Measurements from ENCODE around the gene SUN3.

Gene SUN3

GRCh38 chr7:47979145-47979831 is 49.6 kb downstream of the SUN3 start, which contains the start of gene HUS1:
TSS of gene HUS1 (minus strand) at chr7:47979615. CDS start at chr7:47979519, 96 bp downstream.
- peaks cover 11 to 21% (median 14%) of the 10 kb centered on the region in 10 experiments for H3K4me1 ChIP-seq
- H3K27ac ChIP-seq: peak within 1 kb of the TSS; percentile 75 to 92 (median 86)
- TF ChIP-seq Cebpa-rat (IDR thresholded peaks at IDR 0.05): no peak
- H3K4me2 ChIP-seq: peak within 1 kb of the TSS; percentile 77 to 100 (median 94)
- H4K20me1 ChIP-seq: no peaks in the 10 kb centered on the region
- no peaks in the 10 kb centered on the region for H3K9me3 ChIP-seq (replicated peaks in 1 of 11)
- H3K4me3 ChIP-seq: peak within 1 kb of the TSS; percentile 71 to 86 (median 75)
- peak within 1 kb of the TSS; percentile 80 to 89 (median 85) for H3K9ac ChIP-seq
- peaks cover 40 to 43% (median 41%) of the 10 kb centered on the region in 11 experiments for H3K36me3 ChIP-seq
- H3K27me3 ChIP-seq: no peaks in the 10 kb centered on the region

- Histone ChIP-seq H3K36me3 (peaks cover 46 to 48% (median 46%) of the 10 kb centered on the region in 11 experiments), H3K9ac (peak overlapping the region; percentile 80 to 89 (median 85)), H4K20me1 (no peaks in the 10 kb centered on the region), H3K27ac (peak overlapping the region; percentile 75 to 92 (median 86)), H3K4me1 (peaks cover 11 to 21% (median 14%) of the 10 kb centered on the region in 10 experiments), H3K4me2 (peak overlapping the region; percentile 77 to 100 (median 94)), H3K4me3 (peak overlapping the region; percentile 71 to 86 (median 75)), H3K27me3 (no peaks in the 10 kb centered on the region), H3K9me3 (replicated peaks in 1 of 11) (no peaks in the 10 kb centered on the region)
- TF ChIP-seq Cebpa-rat (IDR thresholded peaks at IDR 0.05): no peak
Observed at GRCh38 chr7:47978790-47979144, 50.1 kb downstream of the SUN3 start.

- TF ChIP-seq Cebpa-rat (IDR thresholded peaks at IDR 0.05): no peak
Observed at GRCh38 chr7:47973739-47974138, 55.2 kb downstream of the SUN3 start.

GRCh38 chr7:47970761-47971160 is 58.1 kb downstream of the SUN3 start:
- peaks cover 63 to 90% (median 79%) of the 10 kb centered on the region in 11 experiments for H3K36me3 ChIP-seq
- peak overlapping the region in 8 of 11 experiments; percentile 37 to 89 (median 66); a peak in 16 of 22 replicates for H3K4me2 ChIP-seq
- no peak for TF ChIP-seq Cebpa-rat (IDR thresholded peaks at IDR 0.05)
- H3K27me3 ChIP-seq: no peaks in the 10 kb centered on the region
- peak overlapping the region; percentile 8 to 93 (median 66); a peak in 18 of 22 replicates for H3K27ac ChIP-seq
- peak overlapping the region in 6 of 11 experiments; percentile 10 to 81 (median 58); a peak in 12 of 22 replicates for H3K9ac ChIP-seq
- peak overlapping the region in 2 of 10 experiments; percentile 6 to 17; a peak in 1 of 20 replicates for H3K4me3 ChIP-seq
- H3K4me1 ChIP-seq: peaks cover 17 to 43% (median 27%) of the 10 kb centered on the region in 10 experiments
- H4K20me1 ChIP-seq: peaks cover 2 to 17% (median 7%) of the 10 kb centered on the region in 11 experiments; a peak in 10 of 22 replicates
- H3K9me3 ChIP-seq (replicated peaks in 1 of 11): no peaks in the 10 kb centered on the region

More at GRCh38 chr7:47973739-47974138, 55.2 kb downstream of the SUN3 start:
- H3K4me3 ChIP-seq: no peak overlapping the region
- H3K36me3 ChIP-seq: peaks cover 59 to 86% (median 76%) of the 10 kb centered on the region in 11 experiments
- H3K9ac ChIP-seq: no peak overlapping the region
- H3K27ac ChIP-seq: no peak overlapping the region
- H3K27me3 ChIP-seq: no peaks in the 10 kb centered on the region
- no peak overlapping the region for H3K4me2 ChIP-seq
- peaks cover 0 to 6% (median 0%) of the 10 kb centered on the region in 11 experiments; a peak in 4 of 22 replicates for H4K20me1 ChIP-seq
- H3K9me3 ChIP-seq (replicated peaks in 1 of 11): no peaks in the 10 kb centered on the region
- peaks cover 25 to 62% (median 36%) of the 10 kb centered on the region in 10 experiments for H3K4me1 ChIP-seq

- Histone ChIP-seq H3K9me3 (replicated peaks in 1 of 11) (no peaks in the 10 kb centered on the region), H3K4me1 (peaks cover 17 to 43% (median 27%) of the 10 kb centered on the region in 10 experiments), H3K36me3 (peaks cover 63 to 90% (median 79%) of the 10 kb centered on the region in 11 experiments), H3K4me2 (peak overlapping the region in 10 of 11 experiments; percentile 23 to 79 (median 60); a peak in 17 of 22 replicates), H3K9ac (peak overlapping the region in 7 of 11 experiments; percentile 0 to 52 (median 33); a peak in 8 of 22 replicates), H4K20me1 (peaks cover 4 to 25% (median 7%) of the 10 kb centered on the region in 11 experiments; a peak in 10 of 22 replicates), H3K4me3 (no peak overlapping the region), H3K27ac (peak overlapping the region; percentile 8 to 93 (median 55); a peak in 17 of 22 replicates), H3K27me3 (no peaks in the 10 kb centered on the region)
- TF ChIP-seq Cebpa-rat (IDR thresholded peaks at IDR 0.05): no peak
Observed at GRCh38 chr7:47968847-47969774, 59.8 kb downstream of the SUN3 start.

GRCh38 chr7:47967708-47968107 is 61.2 kb downstream of the SUN3 start:
- H3K27ac ChIP-seq: no peak overlapping the region
- no peak overlapping the region for H3K9ac ChIP-seq
- H3K36me3 ChIP-seq: peaks cover 63 to 90% (median 77%) of the 10 kb centered on the region in 11 experiments
- no peaks in the 10 kb centered on the region for H3K9me3 ChIP-seq (replicated peaks in 1 of 11)
- H3K4me3 ChIP-seq: no peak overlapping the region
- no peak overlapping the region for H3K4me2 ChIP-seq
- H4K20me1 ChIP-seq: peaks cover 4 to 25% (median 7%) of the 10 kb centered on the region in 11 experiments; a peak in 10 of 22 replicates
- TF ChIP-seq Cebpa-rat (IDR thresholded peaks at IDR 0.05): no peak
- H3K4me1 ChIP-seq: peaks cover 17 to 42% (median 27%) of the 10 kb centered on the region in 10 experiments
- H3K27me3 ChIP-seq: no peaks in the 10 kb centered on the region

GRCh38 chr7:47967123-47967522 is 61.8 kb downstream of the SUN3 start:
- Histone ChIP-seq H3K4me3 (no peak overlapping the region), H3K27me3 (no peaks in the 10 kb centered on the region), H3K4me1 (peaks cover 17 to 36% (median 27%) of the 10 kb centered on the region in 10 experiments), H3K4me2 (no peak overlapping the region), H3K27ac (no peak overlapping the region), H4K20me1 (peaks cover 4 to 25% (median 7%) of the 10 kb centered on the region in 11 experiments; a peak in 10 of 22 replicates), H3K36me3 (peaks cover 66 to 90% (median 77%) of the 10 kb centered on the region in 11 experiments), H3K9me3 (replicated peaks in 1 of 11) (peaks cover 0 to 5% (median 0%) of the 10 kb centered on the region in 11 experiments; a peak in 1 of 22 replicates), H3K9ac (no peak overlapping the region)
- no peak for TF ChIP-seq Cebpa-rat (IDR thresholded peaks at IDR 0.05)

- H3K9ac ChIP-seq: no peak overlapping the region
Observed at GRCh38 chr7:47965456-47965855, 63.5 kb downstream of the SUN3 start.

More at GRCh38 chr7:47965456-47965855, 63.5 kb downstream of the SUN3 start:
- no peaks in the 10 kb centered on the region for H3K27me3 ChIP-seq
- peaks cover 2 to 25% (median 7%) of the 10 kb centered on the region in 11 experiments; a peak in 9 of 22 replicates for H4K20me1 ChIP-seq
- H3K4me3 ChIP-seq: no peak overlapping the region
- TF ChIP-seq Cebpa-rat (IDR thresholded peaks at IDR 0.05): no peak
- H3K4me2 ChIP-seq: no peak overlapping the region
- peaks cover 11 to 24% (median 14%) of the 10 kb centered on the region in 10 experiments for H3K4me1 ChIP-seq
- no peak overlapping the region for H3K27ac ChIP-seq
- H3K36me3 ChIP-seq: peaks cover 82 to 91% (median 85%) of the 10 kb centered on the region in 11 experiments
- H3K9me3 ChIP-seq (replicated peaks in 1 of 11): peaks cover 9 to 21% (median 12%) of the 10 kb centered on the region in 11 experiments; a peak in 20 of 22 replicates
